Measurements from ENCODE around the gene TMEM61. TPM values are rescaled to one million over a fixed set of nuclear protein-coding genes. Genes with fewer than 3 reads are reported as not detected.
"Not testable (repeated sequence)": the region's sequence is repeated elsewhere in the genome, so short reads cannot be mapped to it uniquely, and the experiment has no call there.

The TMEM61 gene
- total RNA-seq, 4 donors from 2014 or later: 6.6 to 13.9 (median 9.3) TPM

- Histone ChIP-seq H3K36me3 (no peaks in the 10 kb centered on the region), H3K4me3 (no peak overlapping the region), H3K9me3 (no peaks in the 10 kb centered on the region), H3K27ac (no peak overlapping the region), H3K27me3 (no peaks in the 10 kb centered on the region), H3K4me1 (no peaks in the 10 kb centered on the region)
- no peak for DNase-seq
- no peak for TF ChIP-seq POLR2A (IDR thresholded peaks at IDR 0.05)
These were observed 35.5 kb downstream of the TMEM61 start for GRCh38 chr1:55015731-55016620.

GRCh38 chr1:55018395-55018794, 38.0 kb downstream of the TMEM61 start:
- H3K27me3 ChIP-seq: no peaks in the 10 kb centered on the region
- no peak overlapping the region for H3K27ac ChIP-seq
- TF ChIP-seq POLR2A (IDR thresholded peaks at IDR 0.05) (no peak), CTCF (IDR thresholded peaks at IDR 0.05) (no peak)

GRCh38 chr1:55021942-55022546, 41.6 kb downstream of the TMEM61 start:
- peak; percentile 45 to 93 (median 92) for DNase-seq
- H3K27ac ChIP-seq: no peak overlapping the region
- H3K4me1 ChIP-seq: peaks cover 0 to 5% (median 0%) of the 10 kb centered on the region in 4 donors
- no peaks in the 10 kb centered on the region for H3K27me3 ChIP-seq
- H3K36me3 ChIP-seq: no peaks in the 10 kb centered on the region
- H3K4me3 ChIP-seq: no peak overlapping the region
- peak in 5 of 6 experiments; percentile 10 to 99 (median 93) for TF ChIP-seq CTCF (IDR thresholded peaks at IDR 0.05)
- no peak for TF ChIP-seq POLR2A (IDR thresholded peaks at IDR 0.05)
- H3K9me3 ChIP-seq: no peaks in the 10 kb centered on the region

More at GRCh38 chr1:55018395-55018794, 38.0 kb downstream of the TMEM61 start:
- no peak for DNase-seq
- Histone ChIP-seq H3K4me1 (peaks cover 0 to 5% (median 0%) of the 10 kb centered on the region in 4 donors), H3K4me3 (no peak overlapping the region), H3K36me3 (no peaks in the 10 kb centered on the region), H3K9me3 (no peaks in the 10 kb centered on the region)

GRCh38 chr1:55024163-55024562, 43.7 kb downstream of the TMEM61 start:
- not testable (repeated sequence) for DNase-seq, H3K4me1 ChIP-seq

GRCh38 chr1:55026682-55027081, 46.3 kb downstream of the TMEM61 start:
- DNase-seq, H3K27me3 ChIP-seq, H3K4me3 ChIP-seq, H3K4me1 ChIP-seq, H3K27ac ChIP-seq, H3K36me3 ChIP-seq, H3K9me3 ChIP-seq: not testable (repeated sequence)

More at GRCh38 chr1:55024163-55024562, 43.7 kb downstream of the TMEM61 start:
- not testable (repeated sequence) for H3K27ac ChIP-seq, H3K36me3 ChIP-seq, H3K27me3 ChIP-seq, H3K4me3 ChIP-seq, H3K9me3 ChIP-seq

GRCh38 chr1:55031098-55031497, 50.7 kb downstream of the TMEM61 start:
- not testable (repeated sequence) for H3K27me3 ChIP-seq, H3K27ac ChIP-seq, H3K36me3 ChIP-seq, H3K4me3 ChIP-seq, H3K9me3 ChIP-seq, H3K4me1 ChIP-seq, DNase-seq

GRCh38 chr1:55033265-55033614, 52.8 kb downstream of the TMEM61 start:
- no peak for TF ChIP-seq POLR2A (IDR thresholded peaks at IDR 0.05)
- TF ChIP-seq CTCF (IDR thresholded peaks at IDR 0.05): no peak
- no peaks in the 10 kb centered on the region for H3K36me3 ChIP-seq
- H3K27ac ChIP-seq: no peak overlapping the region
- H3K27me3 ChIP-seq: no peaks in the 10 kb centered on the region
- no peak overlapping the region for H3K4me3 ChIP-seq
- H3K9me3 ChIP-seq: no peaks in the 10 kb centered on the region
- no peak for DNase-seq
- H3K4me1 ChIP-seq: no peaks in the 10 kb centered on the region
